T-helper 1 cell treated with Interleukin-12 subunit alpha and Interleukin-12 subunit beta and Interleukin-4 antibody, amounts not matched to agents 30 μg/mL and 1 μg/mL, for 36 hours (primary cell): ENCODE results near the gene SYNPR.

ENCODE experiments used
- H3K27ac Mint-ChIP-seq: one replicate; pipeline ENCODE4 v1.8.0; 2021; ENCODE audit warnings: mild to moderate bottlenecking, mixed read lengths
- H3K27me3 Mint-ChIP-seq: one replicate; pipeline ENCODE4 v1.8.0; 2021; ENCODE audit warnings: low read depth, mixed read lengths
- H3K36me3 Mint-ChIP-seq: one replicate; pipeline ENCODE4 v1.8.0; 2021; ENCODE audit warnings: low read depth, mixed read lengths
- H3K4me1 Mint-ChIP-seq: one replicate; pipeline ENCODE4 v1.8.0; 2021; ENCODE audit warnings: low read depth, mixed read lengths
- H3K4me3 Mint-ChIP-seq: one replicate; pipeline ENCODE4 v1.8.0; 2021; ENCODE audit warnings: mild to moderate bottlenecking, moderate library complexity, mixed read lengths
- H3K9me3 Mint-ChIP-seq: one replicate; pipeline ENCODE4 v1.8.0; 2021; ENCODE audit warnings: mixed read lengths

Gene SYNPR

DNA sequence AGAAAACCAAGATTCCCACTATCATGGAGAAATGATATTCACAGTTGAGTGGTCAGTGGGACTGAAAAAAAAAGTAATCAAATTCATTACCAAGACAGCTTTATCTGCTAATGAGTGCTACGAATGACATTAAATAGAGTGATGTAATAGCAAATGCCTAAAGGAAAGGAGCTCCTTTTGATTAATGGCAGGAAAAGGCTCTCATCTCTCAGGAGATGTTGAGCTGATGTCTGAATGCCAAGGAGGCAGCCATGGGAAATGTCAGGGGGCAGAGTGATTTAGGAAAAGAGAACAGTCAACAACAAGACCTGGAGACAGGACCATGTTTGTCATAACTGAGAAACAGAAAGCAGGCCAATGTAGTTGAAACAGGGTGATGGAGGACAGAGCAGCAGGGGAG, 277.7 kb downstream of the SYNPR start:
- no peaks in the 10 kb centered on the region for H3K9me3 Mint-ChIP-seq
- H3K27ac Mint-ChIP-seq, result no peak overlapping the region
- no peaks in the 10 kb centered on the region for H3K4me1 Mint-ChIP-seq
- no peaks in the 10 kb centered on the region for H3K27me3 Mint-ChIP-seq
- no peaks in the 10 kb centered on the region for H3K36me3 Mint-ChIP-seq
- H3K4me3 Mint-ChIP-seq, result no peak overlapping the region

DNA sequence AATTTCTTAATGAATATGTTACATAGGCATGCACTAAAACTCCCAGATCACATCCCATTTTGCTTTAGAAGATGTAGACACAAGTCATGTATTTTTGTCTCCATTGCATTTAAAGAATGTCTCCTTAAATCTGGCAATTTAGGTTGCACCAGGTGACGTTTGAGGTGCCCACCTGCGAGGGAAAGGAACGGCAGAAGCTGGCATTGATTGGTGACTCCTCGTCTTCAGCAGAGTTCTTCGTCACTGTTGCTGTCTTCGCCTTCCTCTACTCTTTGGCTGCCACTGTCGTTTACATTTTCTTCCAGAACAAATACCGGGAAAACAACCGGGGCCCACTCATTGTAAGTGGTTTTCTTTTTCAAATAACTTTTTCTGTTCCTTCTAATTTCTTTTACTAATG, 278.3 kb downstream of the SYNPR start:
- no peaks in the 10 kb centered on the region for H3K36me3 Mint-ChIP-seq
- no peak overlapping the region for H3K4me3 Mint-ChIP-seq
- no peaks in the 10 kb centered on the region for H3K9me3 Mint-ChIP-seq
- H3K4me1 Mint-ChIP-seq, result no peaks in the 10 kb centered on the region
- H3K27ac Mint-ChIP-seq, result no peak overlapping the region
- H3K27me3 Mint-ChIP-seq, result no peaks in the 10 kb centered on the region

DNA sequence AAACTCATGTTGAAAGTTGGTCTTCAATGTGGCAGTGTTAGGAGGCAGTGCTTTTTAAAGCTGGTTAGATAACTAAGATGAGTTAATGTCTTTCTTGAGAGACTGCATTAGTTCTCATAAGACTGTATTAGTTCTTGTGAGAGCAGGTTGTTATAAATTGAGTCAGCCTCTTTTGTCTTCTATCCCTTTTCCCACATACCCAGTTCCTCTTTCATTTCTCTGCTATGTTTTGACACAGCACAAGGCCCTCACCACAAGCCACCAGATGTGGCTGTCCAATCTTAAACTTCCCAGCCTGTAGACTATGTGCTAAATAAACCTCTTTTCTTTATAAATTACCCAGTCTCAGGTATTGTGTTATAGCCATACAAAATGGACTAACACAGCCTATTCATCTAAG, 279.8 kb downstream of the SYNPR start:
- Mint-ChIP-seq H3K36me3 (no peaks in the 10 kb centered on the region), H3K27ac (no peak overlapping the region), H3K4me1 (no peaks in the 10 kb centered on the region), H3K9me3 (no peaks in the 10 kb centered on the region), H3K4me3 (no peak overlapping the region), H3K27me3 (no peaks in the 10 kb centered on the region)

DNA sequence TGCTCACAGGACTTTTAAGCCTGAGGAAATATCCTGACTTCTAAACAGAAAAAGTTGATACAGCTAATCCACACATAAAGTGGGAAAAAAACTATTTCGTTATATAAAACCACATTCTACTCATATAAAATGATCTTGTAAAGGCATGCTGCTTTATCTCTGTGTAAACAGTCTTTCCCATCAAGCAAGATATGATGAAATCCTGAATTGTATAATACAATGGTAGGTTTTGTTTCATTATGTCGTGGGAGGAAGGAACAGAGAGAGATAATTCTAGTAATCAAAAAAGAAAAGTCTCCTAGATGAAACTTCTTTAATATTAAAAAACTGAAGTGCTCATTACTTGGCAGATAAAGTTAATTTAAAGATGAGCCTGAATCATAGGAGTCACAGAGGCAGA, 281.8 kb downstream of the SYNPR start:
- Mint-ChIP-seq H3K4me3 (no peak overlapping the region), H3K9me3 (no peaks in the 10 kb centered on the region), H3K27ac (no peak overlapping the region), H3K27me3 (no peaks in the 10 kb centered on the region), H3K4me1 (no peaks in the 10 kb centered on the region), H3K36me3 (no peaks in the 10 kb centered on the region)

DNA sequence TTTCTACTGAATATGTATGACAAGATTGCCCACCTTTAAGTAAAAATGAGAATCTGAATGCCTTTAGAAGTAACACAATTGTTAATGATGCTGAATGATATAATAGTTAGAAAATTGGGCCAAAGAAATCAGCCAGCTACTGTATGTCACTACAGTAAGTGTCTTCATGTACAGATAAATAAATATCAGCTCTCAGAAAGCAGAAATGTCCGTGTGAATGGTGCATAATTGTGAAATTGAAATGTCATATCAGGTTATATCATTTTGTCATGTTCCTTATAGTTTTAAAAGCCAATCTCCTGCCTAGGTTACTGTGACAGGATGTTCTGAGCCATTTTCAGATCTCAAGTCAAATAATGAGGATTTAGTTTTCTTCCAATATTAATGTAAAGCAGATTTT, 283.8 kb downstream of the SYNPR start:
- no peaks in the 10 kb centered on the region for H3K27me3 Mint-ChIP-seq
- H3K27ac Mint-ChIP-seq, result no peak overlapping the region
- H3K36me3 Mint-ChIP-seq, result no peaks in the 10 kb centered on the region
- no peaks in the 10 kb centered on the region for H3K9me3 Mint-ChIP-seq
- H3K4me1 Mint-ChIP-seq, result no peaks in the 10 kb centered on the region
- H3K4me3 Mint-ChIP-seq, result no peak overlapping the region

DNA sequence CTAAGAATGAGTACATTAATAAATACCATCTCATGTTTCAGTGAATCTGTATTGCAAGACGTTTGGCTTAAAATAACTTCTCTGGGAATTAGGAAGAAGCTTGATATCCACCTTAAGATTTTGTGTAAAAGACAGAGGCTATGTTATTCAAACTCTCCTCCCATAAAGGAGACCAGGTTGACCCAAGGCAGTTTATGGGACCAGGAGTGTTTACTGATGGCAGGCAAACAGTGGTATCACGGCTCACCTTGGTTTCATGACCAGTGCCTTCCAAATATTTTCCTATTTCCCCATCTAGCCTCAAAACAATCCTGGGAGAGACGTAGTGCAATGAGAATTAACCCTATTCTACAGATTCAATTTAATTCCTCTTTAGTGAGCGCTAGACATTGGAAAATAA, 284.2 kb downstream of the SYNPR start:
- Mint-ChIP-seq H3K36me3 (no peaks in the 10 kb centered on the region), H3K27ac (no peak overlapping the region), H3K27me3 (no peaks in the 10 kb centered on the region), H3K4me1 (no peaks in the 10 kb centered on the region), H3K9me3 (no peaks in the 10 kb centered on the region), H3K4me3 (no peak overlapping the region)

DNA sequence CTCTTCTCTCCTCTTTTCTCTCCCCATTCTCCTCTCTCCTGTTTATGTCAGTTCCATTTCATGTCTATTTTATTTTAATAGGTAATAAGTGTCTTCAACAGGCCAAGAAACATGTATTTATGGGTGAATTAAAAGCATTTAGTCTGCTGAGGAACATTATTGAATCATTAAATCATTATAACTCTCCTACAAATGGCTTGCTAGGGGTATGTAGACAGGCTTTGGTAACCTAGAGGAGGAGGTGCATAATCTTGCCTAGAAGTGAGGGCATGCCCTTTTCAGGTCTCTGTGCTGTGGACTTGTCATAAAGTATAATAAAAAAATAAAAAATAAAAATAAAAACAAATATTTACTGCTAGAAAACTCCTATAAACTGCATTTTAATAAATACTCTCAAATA, 285.5 kb downstream of the SYNPR start:
- H3K9me3 Mint-ChIP-seq, result no peaks in the 10 kb centered on the region
- H3K4me1 Mint-ChIP-seq, result no peaks in the 10 kb centered on the region

DNA sequence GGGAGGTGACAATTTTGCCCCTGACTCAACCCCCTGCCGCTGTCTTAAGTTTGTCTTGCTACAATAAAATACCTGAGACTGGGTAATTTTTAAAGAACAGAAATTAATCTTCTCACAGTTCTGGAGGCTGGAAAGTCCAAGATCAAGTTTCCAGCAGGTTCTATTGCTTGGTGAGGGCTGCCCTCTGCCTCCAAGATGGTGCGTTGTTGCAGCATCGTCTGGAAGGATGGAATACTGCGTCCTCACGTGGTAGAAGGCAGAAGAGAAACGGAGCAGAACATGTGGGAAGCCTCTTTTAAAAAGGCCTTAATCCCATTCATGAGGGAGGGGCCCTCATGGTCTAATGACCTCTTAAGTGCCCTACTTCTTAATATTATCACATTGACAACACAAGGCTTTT, 287.1 kb downstream of the SYNPR start:
- no peaks in the 10 kb centered on the region for H3K9me3 Mint-ChIP-seq
- H3K4me3 Mint-ChIP-seq, result no peak overlapping the region
- no peaks in the 10 kb centered on the region for H3K27me3 Mint-ChIP-seq
- H3K27ac Mint-ChIP-seq, result no peak overlapping the region
- no peaks in the 10 kb centered on the region for H3K4me1 Mint-ChIP-seq
- H3K36me3 Mint-ChIP-seq, result no peaks in the 10 kb centered on the region

More for the DNA sequence above, 285.5 kb downstream of the SYNPR start:
- H3K27me3 Mint-ChIP-seq, result no peaks in the 10 kb centered on the region
- H3K27ac Mint-ChIP-seq, result no peak overlapping the region
- H3K36me3 Mint-ChIP-seq, result no peaks in the 10 kb centered on the region
- no peak overlapping the region for H3K4me3 Mint-ChIP-seq

DNA sequence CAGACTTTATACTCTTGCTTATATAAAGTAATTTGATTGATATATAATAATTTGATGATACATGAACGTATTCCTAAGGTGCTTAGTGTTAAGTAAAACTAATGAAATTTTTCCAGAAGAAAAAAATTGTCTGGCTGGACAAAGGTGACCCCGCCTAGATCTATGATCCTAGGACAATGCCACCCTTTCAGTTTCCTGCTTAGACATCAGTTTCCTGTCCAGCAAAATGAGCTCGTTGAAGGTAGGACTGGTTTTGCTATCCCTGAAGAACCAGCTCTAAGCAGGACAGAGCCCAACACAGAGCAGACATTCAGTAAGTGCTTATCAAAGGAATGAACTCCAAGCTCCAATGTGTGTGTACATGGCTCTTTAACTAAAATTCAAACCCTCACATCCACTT, 293.6 kb downstream of the SYNPR start:
- H3K4me1 Mint-ChIP-seq, result no peaks in the 10 kb centered on the region
- H3K4me3 Mint-ChIP-seq, result no peak overlapping the region
- no peaks in the 10 kb centered on the region for H3K36me3 Mint-ChIP-seq
- H3K27me3 Mint-ChIP-seq, result peaks cover 4% of the 10 kb centered on the region
- no peak overlapping the region for H3K27ac Mint-ChIP-seq
- no peaks in the 10 kb centered on the region for H3K9me3 Mint-ChIP-seq

DNA sequence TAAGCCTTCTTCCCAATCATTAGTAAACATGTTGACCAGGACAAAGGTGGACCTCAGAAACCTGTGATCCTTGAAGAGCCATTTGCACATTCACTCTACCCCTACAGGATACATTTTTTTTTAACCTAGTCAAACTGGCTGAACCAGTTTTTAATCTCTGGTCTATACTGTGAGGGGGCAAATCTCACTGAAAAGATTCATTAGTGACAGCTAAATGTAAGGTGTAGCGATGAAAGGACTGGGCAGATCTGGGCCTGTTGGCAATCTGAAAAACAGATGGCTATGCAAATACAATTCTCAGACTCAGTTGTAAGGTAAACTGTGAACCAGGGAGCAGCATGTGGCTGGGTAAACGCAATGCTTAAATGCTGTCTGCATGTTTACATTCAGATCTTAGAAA, 298.7 kb downstream of the SYNPR start:
- H3K9me3 Mint-ChIP-seq, result no peaks in the 10 kb centered on the region

DNA sequence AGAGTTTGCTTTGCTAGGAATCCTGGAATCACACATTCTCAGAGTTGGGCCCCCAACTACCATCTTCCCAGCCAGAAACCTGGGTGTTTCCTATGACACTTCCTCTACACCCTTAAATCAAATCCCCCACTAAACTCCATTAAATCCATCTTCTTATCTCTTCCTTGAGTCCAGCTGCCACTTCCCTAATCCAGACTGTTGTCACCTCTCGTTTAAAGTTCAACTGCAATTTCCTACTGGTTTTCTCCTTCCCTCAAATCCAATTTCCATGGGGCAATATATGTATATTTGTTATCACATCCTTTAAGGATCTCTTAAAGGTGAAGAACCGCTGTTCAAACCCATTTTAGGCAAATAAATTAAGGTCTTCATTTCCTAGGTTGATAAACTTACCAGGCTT, 300.8 kb downstream of the SYNPR start:
- Mint-ChIP-seq H3K9me3 (no peaks in the 10 kb centered on the region), H3K36me3 (no peaks in the 10 kb centered on the region), H3K27me3 (no peaks in the 10 kb centered on the region), H3K4me3 (no peak overlapping the region), H3K4me1 (no peaks in the 10 kb centered on the region), H3K27ac (no peak overlapping the region)

More for the DNA sequence above, 298.7 kb downstream of the SYNPR start:
- Mint-ChIP-seq H3K4me3 (no peak overlapping the region), H3K27ac (no peak overlapping the region), H3K36me3 (no peaks in the 10 kb centered on the region), H3K27me3 (peaks cover 4% of the 10 kb centered on the region), H3K4me1 (no peaks in the 10 kb centered on the region)

DNA sequence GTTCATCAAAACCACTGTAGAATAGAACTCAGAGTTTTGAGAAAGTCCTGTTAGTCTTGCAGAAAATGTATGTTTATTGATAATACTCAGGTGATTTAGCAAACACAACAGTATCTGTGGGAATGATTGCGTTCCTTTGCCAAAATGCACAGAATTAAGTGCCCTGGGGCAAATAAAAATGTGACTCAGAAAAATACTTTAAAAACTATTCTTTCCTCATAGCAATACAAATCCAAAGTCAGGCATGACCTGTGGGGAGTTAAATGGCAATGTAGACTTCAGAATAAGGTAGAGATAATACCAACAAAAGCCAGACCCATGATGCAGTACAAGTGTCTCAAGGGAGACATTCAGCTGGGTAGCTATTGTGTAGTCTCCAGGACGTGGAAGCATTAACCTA, 302.0 kb downstream of the SYNPR start:
- Mint-ChIP-seq H3K9me3 (no peaks in the 10 kb centered on the region), H3K4me1 (no peaks in the 10 kb centered on the region), H3K4me3 (no peak overlapping the region), H3K27ac (no peak overlapping the region), H3K36me3 (no peaks in the 10 kb centered on the region), H3K27me3 (no peaks in the 10 kb centered on the region)

DNA sequence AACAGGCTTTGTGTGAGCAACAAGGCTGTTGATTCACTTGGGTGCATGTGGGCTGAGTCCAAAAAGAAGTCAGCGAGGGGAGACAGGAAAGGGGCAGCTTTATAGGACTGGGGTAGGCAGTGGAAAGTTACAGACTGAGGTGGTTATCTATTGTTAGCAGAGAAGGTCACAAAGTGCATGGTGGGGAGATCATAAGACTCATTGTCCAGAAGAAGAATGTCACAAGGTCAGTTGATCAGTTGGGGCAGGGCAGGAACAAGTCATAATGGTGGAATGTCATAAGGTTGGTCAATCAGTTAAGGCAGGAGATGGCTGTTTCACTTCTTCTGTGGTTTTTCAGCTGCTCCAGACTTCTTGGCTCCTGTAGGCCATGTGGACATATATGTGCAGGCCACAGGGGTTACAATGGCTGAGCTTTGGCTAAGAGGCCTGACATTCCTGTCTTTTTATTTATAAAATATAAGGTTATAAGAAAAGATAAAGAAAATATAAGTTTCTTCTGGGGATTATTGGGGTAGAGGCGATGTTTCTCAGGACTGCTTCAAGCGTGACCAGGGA, 304.9 kb downstream of the SYNPR start:
- H3K27ac Mint-ChIP-seq, result no peak overlapping the region
- no peaks in the 10 kb centered on the region for H3K4me1 Mint-ChIP-seq
- no peak overlapping the region for H3K4me3 Mint-ChIP-seq
- H3K27me3 Mint-ChIP-seq, result no peaks in the 10 kb centered on the region
- no peaks in the 10 kb centered on the region for H3K9me3 Mint-ChIP-seq
- no peaks in the 10 kb centered on the region for H3K36me3 Mint-ChIP-seq

DNA sequence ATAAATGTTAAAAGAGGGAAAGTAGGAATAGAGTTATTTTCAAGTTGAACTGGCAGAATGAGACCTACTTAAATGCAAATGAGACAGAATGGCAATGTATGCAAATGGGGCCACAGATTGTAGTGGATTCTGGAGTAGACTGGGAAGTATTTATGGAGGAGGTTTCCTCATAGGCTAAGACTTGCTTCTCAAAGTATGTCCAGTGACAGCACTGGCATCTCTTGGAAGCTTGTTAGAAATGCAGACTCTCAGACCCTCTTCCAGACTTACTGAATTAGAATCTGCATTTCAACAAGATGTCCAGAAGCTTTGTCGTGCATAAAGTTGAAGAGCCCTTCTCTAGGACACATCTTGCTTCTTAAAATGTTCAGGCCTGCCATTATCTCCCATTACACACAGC, 306.6 kb downstream of the SYNPR start:
- no peak overlapping the region for H3K27ac Mint-ChIP-seq
- no peaks in the 10 kb centered on the region for H3K36me3 Mint-ChIP-seq
- no peak overlapping the region for H3K4me3 Mint-ChIP-seq
- H3K9me3 Mint-ChIP-seq, result peaks cover 4% of the 10 kb centered on the region
- no peaks in the 10 kb centered on the region for H3K27me3 Mint-ChIP-seq
- H3K4me1 Mint-ChIP-seq, result no peaks in the 10 kb centered on the region

DNA sequence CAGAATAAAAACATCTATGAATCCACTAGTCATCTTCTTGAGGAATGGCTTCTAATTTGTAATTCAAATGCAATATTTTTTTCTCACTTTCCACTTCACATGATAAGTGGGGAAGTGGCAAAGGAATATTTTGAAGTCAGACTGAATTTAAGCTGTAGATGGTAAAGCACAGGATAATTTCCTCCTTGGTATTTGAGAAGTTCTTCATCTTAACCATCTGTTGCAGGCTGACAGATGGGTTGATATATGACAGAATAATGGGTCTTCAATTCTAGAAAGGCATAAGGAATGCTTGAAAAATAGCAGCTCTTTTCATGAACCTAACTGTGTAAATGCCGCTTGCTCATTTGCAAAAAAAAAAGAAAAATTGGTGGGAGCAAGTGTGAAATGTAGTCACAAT, 307.8 kb downstream of the SYNPR start:
- Mint-ChIP-seq H3K4me3 (no peak overlapping the region), H3K27me3 (no peaks in the 10 kb centered on the region)

DNA sequence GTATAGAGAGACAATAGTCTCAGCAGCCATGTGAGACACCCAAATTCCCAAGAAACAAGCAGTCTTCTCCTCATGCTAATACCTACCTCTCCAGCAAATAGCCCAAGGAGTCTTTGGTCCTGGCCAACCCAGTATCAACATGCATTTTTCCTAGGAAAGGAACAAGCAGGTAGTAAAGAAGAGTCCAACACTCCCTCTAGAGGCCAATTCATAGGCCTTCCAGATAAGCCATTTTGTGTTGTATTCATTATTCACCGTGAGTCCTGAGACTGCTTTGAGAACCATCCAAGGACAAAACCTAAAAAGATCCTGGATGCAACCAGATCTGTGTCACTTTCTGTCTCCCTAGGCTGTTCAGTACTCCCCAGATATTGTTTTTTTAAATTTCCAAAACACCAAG, 310.8 kb downstream of the SYNPR start:
- Mint-ChIP-seq H3K27me3 (no peaks in the 10 kb centered on the region), H3K9me3 (peaks cover 4% of the 10 kb centered on the region), H3K4me1 (no peaks in the 10 kb centered on the region), H3K4me3 (no peak overlapping the region), H3K36me3 (no peaks in the 10 kb centered on the region), H3K27ac (no peak overlapping the region)

More for the DNA sequence above, 307.8 kb downstream of the SYNPR start:
- peaks cover 4% of the 10 kb centered on the region for H3K9me3 Mint-ChIP-seq
- no peak overlapping the region for H3K27ac Mint-ChIP-seq
- no peaks in the 10 kb centered on the region for H3K4me1 Mint-ChIP-seq
- no peaks in the 10 kb centered on the region for H3K36me3 Mint-ChIP-seq
